CD14-positive monocyte (primary cell): ENCODE data around the gene POLD4. TPM values are rescaled to one million over a fixed set of nuclear protein-coding genes. Genes with fewer than 3 reads are reported as not detected.
A peak's percentile ranks its signal among the peaks of the same experiment; 100 is the strongest.

Source experiments
- DNase-seq, 3 donors: peaks; one replicate each; pipeline ENCODE4 v3.0.0-alpha.2; 2011 to 2022
- H2AFZ ChIP-seq: 2 replicates; pipeline ENCODE4 v1.6.0; 2012; ENCODE audit warnings: mild to moderate bottlenecking, low read depth, low read length, inconsistent platforms; ENCODE audit not compliant: insufficient read depth, poor library complexity, severe bottlenecking
- H3K27ac ChIP-seq, 2 donors: 1 replicate in 1 of 2; 2 replicates in 1 of 2; pipeline ENCODE4 v1.5.1; 2012 to 2013; ENCODE audit warnings: low read length in 2 of 2, control low read depth in 1 of 2, inconsistent platforms in 1 of 2, low read depth in 1 of 2, mild to moderate bottlenecking in 1 of 2
- H3K27me3 ChIP-seq, 2 donors: one replicate each; pipeline versions ENCODE4 v1.6.0 to v1.6.1; 2011 to 2013; ENCODE audit warnings: low read length in 2 of 2; ENCODE audit not compliant: control insufficient read depth in 2 of 2, insufficient read depth in 2 of 2
- H3K36me3 ChIP-seq, 2 donors: replicated peaks in 1 of 2; 1 replicate in 1 of 2; 2 replicates in 1 of 2; pipeline versions ENCODE4 v1.5.1 to v1.6.1; 2012 to 2013; ENCODE audit warnings: low read length in 2 of 2, control low read depth in 1 of 2, inconsistent platforms in 1 of 2, mild to moderate bottlenecking in 1 of 2; ENCODE audit not compliant: insufficient read depth in 2 of 2, control insufficient read depth in 1 of 2
- H3K4me1 ChIP-seq, 2 donors: 1 replicate in 1 of 2; 2 replicates in 1 of 2; pipeline versions ENCODE4 v1.5.1 to v1.6.1; 2012 to 2013; ENCODE audit warnings: low read length in 2 of 2, control low read depth in 1 of 2, inconsistent platforms in 1 of 2, mild to moderate bottlenecking in 1 of 2, moderate library complexity in 1 of 2; ENCODE audit not compliant: insufficient read depth in 2 of 2, control insufficient read depth in 1 of 2
- H3K4me2 ChIP-seq: replicated peaks from 2 replicates; pipeline ENCODE3; 2012; ENCODE audit warnings: low read length, moderate library complexity, mild to moderate bottlenecking; ENCODE audit not compliant: poor library complexity, severe bottlenecking; ENCODE audit errors: extremely low read depth
- H3K4me3 ChIP-seq, 3 experiments: fragments of 200-600 bp in 1 of 3; sonication (generic) in 1 of 3; replicated peaks in 1 of 3; 1 replicate in 2 of 3; 2 replicates in 1 of 3; pipeline ENCODE4 v1.5.1; 2011 to 2013; ENCODE audit warnings: low read length in 3 of 3, mild to moderate bottlenecking in 3 of 3, control low read depth in 2 of 3, low read depth in 2 of 3, inconsistent platforms in 1 of 3, moderate library complexity in 1 of 3
- H3K79me2 ChIP-seq: 2 replicates; pipeline ENCODE4 v1.6.0; 2012; ENCODE audit warnings: mild to moderate bottlenecking, control low read depth, inconsistent platforms, low read length, moderate library complexity; ENCODE audit not compliant: insufficient read depth
- H3K9ac ChIP-seq: 2 replicates; pipeline ENCODE4 v1.6.0; 2017; ENCODE audit warnings: low read length, mild to moderate bottlenecking; ENCODE audit not compliant: insufficient read depth, poor library complexity, severe bottlenecking
- H3K9me3 ChIP-seq, 2 donors: replicated peaks in 1 of 2; 1 replicate in 1 of 2; 2 replicates in 1 of 2; pipeline versions ENCODE4 v1.5.1 to v1.6.1; 2012 to 2013; ENCODE audit warnings: low read length in 2 of 2, control low read depth in 1 of 2; ENCODE audit not compliant: control insufficient read depth in 1 of 2, insufficient read depth in 1 of 2
- H4K20me1 ChIP-seq: 2 replicates; pipeline ENCODE4 v1.6.0; 2012; ENCODE audit warnings: mild to moderate bottlenecking, low read length, control low read depth, moderate library complexity; ENCODE audit not compliant: insufficient read depth
- H3K27ac Mint-ChIP-seq, 7 donors: one replicate each; pipeline ENCODE4 v1.8.0; 2020; ENCODE audit warnings: mild to moderate bottlenecking in 7 of 7, mixed read lengths in 7 of 7, moderate library complexity in 6 of 7, inconsistent platforms in 2 of 7
- H3K27me3 Mint-ChIP-seq, 3 donors: one replicate each; pipeline ENCODE4 v1.8.0; 2021 to 2022; ENCODE audit warnings: low read depth in 3 of 3, mild to moderate bottlenecking in 3 of 3, mixed read lengths in 3 of 3, moderate library complexity in 3 of 3, inconsistent platforms in 1 of 3
- H3K36me3 Mint-ChIP-seq, 2 donors: one replicate each; pipeline ENCODE4 v1.8.0; 2020; ENCODE audit warnings: mixed read lengths in 2 of 2, inconsistent platforms in 1 of 2, mild to moderate bottlenecking in 1 of 2
- H3K4me1 Mint-ChIP-seq: one replicate; pipeline ENCODE4 v1.8.0; 2020; ENCODE audit warnings: mild to moderate bottlenecking, mixed read lengths
- H3K4me3 Mint-ChIP-seq, 2 donors: one replicate each; pipeline ENCODE4 v1.8.0; 2020; ENCODE audit warnings: mild to moderate bottlenecking in 2 of 2, mixed read lengths in 2 of 2, moderate library complexity in 1 of 2
- H3K9me3 Mint-ChIP-seq, 7 donors: one replicate each; pipeline ENCODE4 v1.8.0; 2020 to 2022; ENCODE audit warnings: mixed read lengths in 7 of 7, mild to moderate bottlenecking in 6 of 7, moderate library complexity in 6 of 7, inconsistent platforms in 2 of 7
- WGBS: methylation state at CpG from one replicate; pipeline ENCODE4 v1.1.5; 2013; ENCODE audit warnings: missing lambda C conversion rate; ENCODE audit not compliant: insufficient coverage; 5-methylcytosine and 5-hydroxymethylcytosine counted together
- intact Hi-C, 2 donors: fragments of 100-400 bp; cut with micrococcal nuclease; formaldehyde crosslinking; loops; one replicate each; pipeline versions ENCODE4 v1.15.0 to v1.15.1; 2023
- polyA plus RNA-seq, 3 donors: library from polyadenylated mRNA; depleted of rRNA in 1 of 3; unstranded in 2 of 3; stranded (reverse) in 1 of 3; fragments of 300-500 nt in 2 of 3; fragments of >200 nt in 1 of 3; fragmentation: Illumina TruSeq in 2 of 3; gene quantifications; 1 replicate in 2 of 3; 2 replicates in 1 of 3; pipeline ENCODE4 v1.2.3, GENCODE V29; 2012 to 2021
- TF ChIP-seq, protein P1 (sequence below): fragments of 200-600 bp; IDR thresholded peaks from one replicate; pipeline ENCODE4 v1.8.0; 2022; ENCODE audit warnings: antibody characterized with exemption, mild to moderate bottlenecking

The POLD4 gene
- polyA plus RNA-seq, 3 donors: 157 to 205 (median 176) TPM

DNA sequence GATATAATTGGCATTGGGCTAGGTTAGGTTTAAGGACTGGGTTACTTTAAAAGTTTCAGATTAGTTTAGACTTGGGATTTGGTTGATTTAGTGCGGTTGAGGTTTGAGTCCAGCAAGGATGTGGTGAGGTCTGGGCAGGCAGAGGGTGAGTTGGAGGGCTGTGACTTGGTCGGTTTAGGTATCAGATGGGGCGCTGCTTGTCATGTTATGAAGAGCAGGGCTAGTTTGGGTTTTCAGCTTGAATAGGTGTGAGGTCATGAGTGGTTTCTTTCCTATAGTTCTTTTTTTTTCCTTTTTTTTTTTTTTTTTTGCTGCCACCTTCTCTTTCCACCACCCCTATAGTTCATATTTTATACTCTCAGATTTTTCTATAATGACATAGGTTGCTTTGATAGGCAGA is 15.3 kb upstream of the POLD4 start:
- Histone ChIP-seq H3K27me3 (no peaks in the 10 kb centered on the region), H3K4me1 (peaks cover 39 to 61% of the 10 kb centered on the region in 2 donors), H3K4me3 (no peak overlapping the region), H3K36me3 (peaks cover 3 to 17% of the 10 kb centered on the region in 2 donors), H3K79me2 (peaks cover 33% of the 10 kb centered on the region), H3K27ac (no peak overlapping the region), H3K9me3 (no peaks in the 10 kb centered on the region), H4K20me1 (peaks cover 10% of the 10 kb centered on the region), H2AFZ (no peak overlapping the region), H3K9ac (no peak overlapping the region), H3K4me2 (no peak overlapping the region)
- Mint-ChIP-seq H3K4me3 (peak overlapping the region in 1 of 2 donors; percentile 10), H3K4me1 (peaks cover 71% of the 10 kb centered on the region), H3K27me3 (peaks cover 4 to 32% (median 22%) of the 10 kb centered on the region in 3 donors), H3K9me3 (peaks cover 0 to 5% (median 0%) of the 10 kb centered on the region in 7 donors), H3K27ac (no peak overlapping the region), H3K36me3 (peaks cover 43 to 47% of the 10 kb centered on the region in 2 donors)
- no peak for DNase-seq
- intact Hi-C loops: no loop called here
- WGBS: 33% methylated on average over 1 of the region's 3 CpGs
- TF ChIP-seq, protein P1, sequence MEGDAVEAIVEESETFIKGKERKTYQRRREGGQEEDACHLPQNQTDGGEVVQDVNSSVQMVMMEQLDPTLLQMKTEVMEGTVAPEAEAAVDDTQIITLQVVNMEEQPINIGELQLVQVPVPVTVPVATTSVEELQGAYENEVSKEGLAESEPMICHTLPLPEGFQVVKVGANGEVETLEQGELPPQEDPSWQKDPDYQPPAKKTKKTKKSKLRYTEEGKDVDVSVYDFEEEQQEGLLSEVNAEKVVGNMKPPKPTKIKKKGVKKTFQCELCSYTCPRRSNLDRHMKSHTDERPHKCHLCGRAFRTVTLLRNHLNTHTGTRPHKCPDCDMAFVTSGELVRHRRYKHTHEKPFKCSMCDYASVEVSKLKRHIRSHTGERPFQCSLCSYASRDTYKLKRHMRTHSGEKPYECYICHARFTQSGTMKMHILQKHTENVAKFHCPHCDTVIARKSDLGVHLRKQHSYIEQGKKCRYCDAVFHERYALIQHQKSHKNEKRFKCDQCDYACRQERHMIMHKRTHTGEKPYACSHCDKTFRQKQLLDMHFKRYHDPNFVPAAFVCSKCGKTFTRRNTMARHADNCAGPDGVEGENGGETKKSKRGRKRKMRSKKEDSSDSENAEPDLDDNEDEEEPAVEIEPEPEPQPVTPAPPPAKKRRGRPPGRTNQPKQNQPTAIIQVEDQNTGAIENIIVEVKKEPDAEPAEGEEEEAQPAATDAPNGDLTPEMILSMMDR: no peak

DNA sequence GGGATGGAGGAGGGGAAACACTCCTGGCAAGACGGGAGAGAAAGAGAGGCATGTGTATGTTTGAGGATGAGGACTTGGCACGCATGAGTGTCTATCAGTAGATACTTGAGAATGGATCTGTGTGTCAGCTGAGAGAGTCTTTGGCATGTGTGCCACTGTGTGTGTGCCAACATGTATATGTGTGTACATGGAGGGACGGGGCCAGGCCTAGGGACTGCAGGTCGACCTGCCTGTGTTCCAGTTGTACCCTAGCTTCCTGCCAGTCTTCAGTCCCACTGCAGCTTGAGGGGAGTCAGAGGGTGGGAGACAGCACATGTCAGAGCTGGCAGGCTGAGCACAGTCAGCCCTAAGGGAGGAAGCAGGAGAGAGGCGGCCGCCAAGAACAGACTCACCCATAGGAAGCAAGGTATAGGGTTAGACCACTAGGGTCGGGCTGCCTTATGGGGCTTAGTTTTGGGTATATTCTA is 14.4 kb upstream of the POLD4 start:
- peaks cover 26% of the 10 kb centered on the region for H3K79me2 ChIP-seq
- WGBS: 41% methylated on average over 4 of the region's 7 CpGs
- H3K4me3 Mint-ChIP-seq: peak overlapping the region in 1 of 2 donors; percentile 7
- H3K36me3 ChIP-seq: peaks cover 3 to 17% of the 10 kb centered on the region in 2 donors
- TF ChIP-seq, protein P1: no peak
- no peaks in the 10 kb centered on the region for H3K27me3 ChIP-seq
- no peak overlapping the region for H3K4me3 ChIP-seq
- intact Hi-C loops: no loop called here
- H3K36me3 Mint-ChIP-seq: peaks cover 47 to 51% of the 10 kb centered on the region in 2 donors
- peaks cover 0 to 5% (median 0%) of the 10 kb centered on the region in 7 donors for H3K9me3 Mint-ChIP-seq
- H3K27ac ChIP-seq: no peak overlapping the region
- no peaks in the 10 kb centered on the region for H3K9me3 ChIP-seq
- H3K27ac Mint-ChIP-seq: peak overlapping the region in 2 of 7 donors; percentile 12 to 14
- H3K9ac ChIP-seq: no peak overlapping the region
- no peak overlapping the region for H2AFZ ChIP-seq
- peaks cover 38 to 56% of the 10 kb centered on the region in 2 donors for H3K4me1 ChIP-seq
- peaks cover 4 to 32% (median 22%) of the 10 kb centered on the region in 3 donors for H3K27me3 Mint-ChIP-seq
- peaks cover 10% of the 10 kb centered on the region for H4K20me1 ChIP-seq
- peaks cover 71% of the 10 kb centered on the region for H3K4me1 Mint-ChIP-seq
- DNase-seq: no peak
- no peak overlapping the region for H3K4me2 ChIP-seq
